Head of caudate nucleus (tissue), 42 donors: ENCODE measurements around the gene ABL2.

Experiments
- DNase-seq, 42 donors: peaks; one replicate each; pipeline versions ENCODE4 v3.0.0 to v3.0.0-alpha.2; 2020 to 2021; ENCODE audit warnings: mixed read lengths in 7 of 42
- intact Hi-C: fragments of 100-400 bp; cut with DNase I; formaldehyde crosslinking; loops from one replicate; pipeline ENCODE4 v1.15.0; 2022

ABL2 gene

GRCh38 chr1:179115181-179115580 is 114.3 kb downstream of the ABL2 start:
- intact Hi-C loops: no loop called here

GRCh38 chr1:179108644-179109043 is 120.8 kb downstream of the ABL2 start:
- no peak for DNase-seq
- intact Hi-C loops: no loop called here

More at GRCh38 chr1:179115181-179115580, 114.3 kb downstream of the ABL2 start:
- no peak for DNase-seq

- DNase-seq: no peak
- intact Hi-C loops: no loop called here
These were observed 121.5 kb downstream of the ABL2 start for GRCh38 chr1:179107706-179108629.

GRCh38 chr1:179105393-179105792 is 124.1 kb downstream of the ABL2 start:
- intact Hi-C loops: no loop called here
- no peak for DNase-seq

- intact Hi-C loops: no loop called here
- no peak for DNase-seq
These were observed 124.7 kb downstream of the ABL2 start for GRCh38 chr1:179104611-179105250.

- intact Hi-C loops: no loop called here
- DNase-seq: no peak
These were observed 125.5 kb downstream of the ABL2 start for GRCh38 chr1:179103999-179104398.

GRCh38 chr1:179101566-179101965 is 127.9 kb downstream of the ABL2 start:
- DNase-seq: no peak
- intact Hi-C loops: no loop called here

GRCh38 chr1:179099891-179100290 is 129.6 kb downstream of the ABL2 start:
- intact Hi-C loops: no loop called here
- DNase-seq: no peak

GRCh38 chr1:179095924-179096323 is 133.6 kb downstream of the ABL2 start:
- no peak for DNase-seq
- intact Hi-C loops: no loop called here

- no peak for DNase-seq
- intact Hi-C loops: no loop called here
These were observed 134.1 kb downstream of the ABL2 start for GRCh38 chr1:179095377-179095776.

- intact Hi-C loops: no loop called here
- DNase-seq: no peak
These were observed 134.7 kb downstream of the ABL2 start for GRCh38 chr1:179094818-179095217.

- no peak for DNase-seq
- intact Hi-C loops: no loop called here
These were observed 136.5 kb downstream of the ABL2 start for GRCh38 chr1:179092896-179093461.

- peak in 1 of 42 donors; percentile 63 for DNase-seq
- intact Hi-C loops: no loop called here
These were observed 137.7 kb downstream of the ABL2 start for GRCh38 chr1:179091691-179092165.

- intact Hi-C loops: no loop called here
- no peak for DNase-seq
These were observed 138.6 kb downstream of the ABL2 start for GRCh38 chr1:179090923-179091322.

- DNase-seq: no peak
- intact Hi-C loops: no loop called here
These were observed 139.0 kb downstream of the ABL2 start for GRCh38 chr1:179090522-179090921.

- no peak for DNase-seq
- intact Hi-C loops: no loop called here
These were observed 139.5 kb downstream of the ABL2 start for GRCh38 chr1:179089827-179090482.

- intact Hi-C loops: no loop called here
- peak in 2 of 42 donors; percentile 8 to 29 for DNase-seq
These were observed 141.8 kb downstream of the ABL2 start for GRCh38 chr1:179087665-179088064.

- DNase-seq: no peak
- intact Hi-C loops: loop anchor here (5.0 kb wide), 3 partner anchors 56 to 284 kb away; partner anchors contain the start of genes AXDND1, FAM20B and SOAT1
These were observed 145.9 kb downstream of the ABL2 start for GRCh38 chr1:179083533-179083932.

GRCh38 chr1:179082999-179083335 is 146.5 kb downstream of the ABL2 start:
- DNase-seq: peak in 2 of 42 donors; percentile 29 to 49

More at GRCh38 chr1:179082999-179083335, 146.5 kb downstream of the ABL2 start:
- intact Hi-C loops: loop anchor here (5.0 kb wide), 3 partner anchors 56 to 284 kb away; partner anchors contain the start of genes AXDND1, FAM20B and SOAT1
